ENCODE data around the gene ERO1B.
"Not testable (repeated sequence)": the region's sequence is repeated elsewhere in the genome, so short reads cannot be mapped to it uniquely, and the experiment has no call there.

ERO1B gene

GRCh38 chr1:236251587-236251986 is 30.2 kb downstream of the ERO1B start:
- DNase-seq (ENCODE audit: low read depth): no peak

GRCh38 chr1:236247286-236247685 is 34.5 kb downstream of the ERO1B start:
- no peak for DNase-seq (ENCODE audit: low read depth)

- no peak for DNase-seq (ENCODE audit: low read depth)
Measured at GRCh38 chr1:236242568-236242967, 39.2 kb downstream of the ERO1B start.

- DNase-seq (ENCODE audit: low read depth): no peak
Measured at GRCh38 chr1:236240675-236241074, 41.1 kb downstream of the ERO1B start.

- no peak for DNase-seq (ENCODE audit: low read depth)
Measured at GRCh38 chr1:236239092-236239585, 42.6 kb downstream of the ERO1B start.

GRCh38 chr1:236235116-236235515 is 46.6 kb downstream of the ERO1B start:
- no peak for DNase-seq (ENCODE audit: low read depth)

- no peak for DNase-seq (ENCODE audit: low read depth)
Measured at GRCh38 chr1:236228411-236228810, 53.3 kb downstream of the ERO1B start.

GRCh38 chr1:236222632-236223031 is 59.1 kb downstream of the ERO1B start:
- no peak for DNase-seq (ENCODE audit: low read depth)

GRCh38 chr1:236220473-236220872 is 61.3 kb downstream of the ERO1B start:
- no peak for DNase-seq (ENCODE audit: low read depth)

GRCh38 chr1:236214761-236215160 is 67.0 kb downstream of the ERO1B start:
- no peak for DNase-seq (ENCODE audit: low read depth)

- no peak for DNase-seq (ENCODE audit: low read depth)
Measured at GRCh38 chr1:236213534-236213933, 68.2 kb downstream of the ERO1B start.

- no peak for DNase-seq (ENCODE audit: low read depth)
Measured at GRCh38 chr1:236211815-236212214, 69.9 kb downstream of the ERO1B start.

GRCh38 chr1:236209713-236210112 is 72.0 kb downstream of the ERO1B start:
- DNase-seq (ENCODE audit: low read depth): no peak

GRCh38 chr1:236209185-236209584 is 72.6 kb downstream of the ERO1B start:
- no peak for DNase-seq (ENCODE audit: low read depth)

- DNase-seq (ENCODE audit: low read depth): no peak
Measured at GRCh38 chr1:236207569-236207968, 74.2 kb downstream of the ERO1B start.

- no peak for DNase-seq (ENCODE audit: low read depth)
Measured at GRCh38 chr1:236207121-236207520, 74.6 kb downstream of the ERO1B start.

- DNase-seq (ENCODE audit: low read depth): no peak
Measured at GRCh38 chr1:236206548-236206947, 75.2 kb downstream of the ERO1B start.

- no peak for DNase-seq (ENCODE audit: low read depth)
Measured at GRCh38 chr1:236204656-236205055, 77.1 kb downstream of the ERO1B start.

- DNase-seq (ENCODE audit: low read depth): no peak
Measured at GRCh38 chr1:236204039-236204438, 77.7 kb downstream of the ERO1B start.

- no peak for DNase-seq (ENCODE audit: low read depth)
Measured at GRCh38 chr1:236201786-236202185, 80.0 kb downstream of the ERO1B start.

- DNase-seq (ENCODE audit: low read depth): no peak
Measured at GRCh38 chr1:236200925-236201324, 80.8 kb downstream of the ERO1B start.

- DNase-seq (ENCODE audit: low read depth): no peak
Measured at GRCh38 chr1:236193184-236193583, 88.6 kb downstream of the ERO1B start.

- DNase-seq (ENCODE audit: low read depth): not testable (repeated sequence)
Measured at GRCh38 chr1:236188084-236188483, 93.7 kb downstream of the ERO1B start.

- DNase-seq (ENCODE audit: low read depth): not testable (repeated sequence)
Measured at GRCh38 chr1:236186471-236186870, 95.3 kb downstream of the ERO1B start.

GRCh38 chr1:236185687-236186086 is 96.1 kb downstream of the ERO1B start:
- no peak for DNase-seq (ENCODE audit: low read depth)

All from stimulated activated CD8-positive, alpha-beta memory T cell treated with anti-CD3 and anti-CD28 coated beads, Interleukin-4, amount 100 ng/mL, for 24 hours (primary cell).